HG03558 (cell line): ENCODE measurements around the gene HSPA12B.

Source experiments
- ATAC-seq: cut with Tn5 transposase; IDR thresholded peaks from one replicate; pipeline ENCODE4 v1.9.1; 2021; ENCODE audit warnings: moderate number of reproducible peaks; ENCODE audit not compliant: unreplicated experiment; ENCODE audit errors: extremely low read depth

The HSPA12B gene

GRCh38 chr20:3800256-3800877, 67.9 kb downstream of the HSPA12B start:
- no peak for ATAC-seq

GRCh38 chr20:3800878-3801260, 68.4 kb downstream of the HSPA12B start:
- no peak for ATAC-seq

GRCh38 chr20:3801299-3801698, 68.8 kb downstream of the HSPA12B start:
- no peak for ATAC-seq

GRCh38 chr20:3801846-3802245, 69.4 kb downstream of the HSPA12B start:
- no peak for ATAC-seq
